ENCODE results near the gene ATG16L1.

ATG16L1 gene

GRCh38 chr2:233336541-233336940 lies 85.1 kb downstream of the ATG16L1 start:
- no peak for DNase-seq

DNA sequence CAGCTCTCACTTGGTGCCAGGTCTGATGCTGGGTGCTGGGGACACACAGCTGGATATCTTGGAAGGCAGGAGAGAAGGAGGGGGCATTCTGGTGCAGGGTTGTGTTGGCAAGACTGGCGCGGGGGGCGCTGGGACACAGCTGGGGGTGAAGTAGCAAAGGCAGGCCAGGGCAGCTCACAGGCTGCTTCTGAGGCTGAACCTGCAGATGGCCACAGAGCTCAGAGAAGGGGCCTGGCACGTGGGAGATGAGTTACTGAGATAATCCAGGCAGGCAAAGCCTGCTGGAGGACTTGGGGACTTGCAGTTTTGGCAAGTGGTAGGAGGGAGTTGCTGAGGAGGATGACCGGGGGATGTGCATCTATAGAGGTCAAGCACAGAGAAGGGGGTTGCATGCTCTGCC lies 86.6 kb downstream of the ATG16L1 start:
- no peak for DNase-seq

DNA sequence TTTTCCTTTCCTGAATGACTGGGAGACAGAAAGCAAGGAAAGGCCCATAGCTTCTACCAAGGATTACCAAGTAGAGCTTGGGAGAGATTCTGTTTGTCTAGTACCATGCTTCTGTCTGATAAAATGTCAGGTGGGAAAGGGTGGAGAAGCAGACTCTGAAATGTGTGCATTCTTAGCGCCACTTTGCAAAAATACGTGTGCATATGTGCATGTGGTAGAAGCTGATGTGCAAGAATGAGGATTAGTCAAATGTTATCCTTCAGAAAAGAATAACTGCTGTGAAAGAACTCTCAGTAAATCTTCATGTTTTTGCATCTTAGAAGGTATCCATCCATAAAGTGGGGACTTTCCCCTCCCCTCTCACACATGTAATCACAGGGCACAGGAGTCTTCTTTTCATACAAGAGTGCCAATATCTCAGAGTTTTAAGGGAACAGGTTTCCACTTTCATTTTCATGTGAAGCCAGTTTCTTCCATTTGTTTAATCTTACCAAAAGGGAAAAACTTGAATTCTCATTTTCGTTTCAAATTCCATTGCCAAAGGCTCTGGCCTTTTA lies 87.4 kb downstream of the ATG16L1 start:
- no peak for DNase-seq

- DNase-seq = no peak
These were observed 88.0 kb downstream of the ATG16L1 start for GRCh38 chr2:233339427-233339826.

DNA sequence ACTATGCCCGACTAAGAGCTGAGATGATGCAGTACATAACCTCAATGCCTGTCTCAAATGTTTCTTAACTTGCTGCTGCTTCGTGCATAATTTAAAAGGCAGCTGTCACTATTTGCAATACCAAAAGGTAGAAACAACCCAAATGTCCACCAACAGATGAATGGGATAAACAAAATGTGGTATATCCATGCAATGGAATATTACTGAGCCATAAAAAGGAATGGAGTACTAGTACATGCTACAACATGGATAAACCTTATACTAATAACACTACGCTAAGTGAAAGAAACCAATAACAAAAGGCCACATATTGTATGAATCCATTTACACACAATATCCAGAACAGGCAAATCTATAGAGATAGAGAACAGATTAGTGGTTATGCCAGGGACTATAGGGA lies 89.8 kb downstream of the ATG16L1 start:
- no peak for DNase-seq

DNA sequence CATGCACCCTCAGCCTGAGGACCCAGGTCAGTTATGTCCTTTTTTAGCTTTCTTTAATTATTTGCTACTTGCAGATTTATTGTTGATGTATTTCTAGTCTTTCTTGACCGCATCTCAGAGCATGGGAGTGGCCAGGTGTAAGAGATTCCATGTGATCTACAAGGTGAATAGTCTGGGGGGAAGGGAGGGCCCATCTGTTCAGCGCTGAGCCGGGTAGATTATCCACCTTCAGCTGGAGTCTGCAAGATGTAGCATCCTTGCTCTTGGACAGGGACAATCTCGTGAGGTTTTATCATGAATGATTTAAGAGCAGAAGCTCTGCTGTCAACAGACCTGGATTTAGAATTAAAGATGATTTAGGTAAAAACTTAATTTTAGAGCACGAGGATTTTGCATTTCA lies 90.8 kb downstream of the ATG16L1 start:
- no peak for DNase-seq

DNA sequence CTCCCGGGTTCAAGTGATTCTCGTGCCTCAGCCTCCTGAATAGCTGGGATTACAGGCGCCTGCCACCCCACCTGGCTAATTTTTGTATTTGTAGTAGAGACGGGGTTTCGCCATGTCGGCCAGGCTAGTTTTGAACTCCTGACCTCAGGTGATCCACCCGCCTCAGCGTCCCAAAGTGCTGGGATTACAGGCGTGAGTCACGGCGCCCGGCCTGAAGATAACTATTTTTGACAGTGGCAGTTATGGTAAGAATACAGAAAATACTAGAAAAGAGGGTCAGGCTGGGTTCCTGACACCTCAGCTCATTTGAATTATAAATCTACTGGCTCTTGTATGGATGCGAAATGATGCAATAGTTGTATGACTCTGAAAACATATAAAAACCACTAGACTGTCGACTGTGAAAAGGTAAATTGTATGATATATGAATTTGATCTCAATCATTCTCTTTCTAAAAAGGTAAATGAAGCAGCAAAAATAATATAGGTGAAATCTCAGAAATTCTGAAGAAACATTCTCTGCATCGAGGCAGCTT lies 91.8 kb downstream of the ATG16L1 start:
- DNase-seq = no peak

Measured in activated CD4-positive, alpha-beta T cell treated with anti-CD3 and anti-CD28 coated beads, Interleukin-10, Interleukin-2, amounts not matched to agents 100 ng/mL and 50 ng/mL, durations not matched to agents 16 hours and 8 hours (primary cell).